NCI-H146 (cell line): ENCODE measurements around the gene NRSN2.

Source experiments
- DNase-seq: peaks from one replicate; lab custom pipeline; 2025; lab: John Stamatoyannopoulos, UW

Gene NRSN2, protein sequence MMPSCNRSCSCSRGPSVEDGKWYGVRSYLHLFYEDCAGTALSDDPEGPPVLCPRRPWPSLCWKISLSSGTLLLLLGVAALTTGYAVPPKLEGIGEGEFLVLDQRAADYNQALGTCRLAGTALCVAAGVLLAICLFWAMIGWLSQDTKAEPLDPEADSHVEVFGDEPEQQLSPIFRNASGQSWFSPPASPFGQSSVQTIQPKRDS

DNA sequence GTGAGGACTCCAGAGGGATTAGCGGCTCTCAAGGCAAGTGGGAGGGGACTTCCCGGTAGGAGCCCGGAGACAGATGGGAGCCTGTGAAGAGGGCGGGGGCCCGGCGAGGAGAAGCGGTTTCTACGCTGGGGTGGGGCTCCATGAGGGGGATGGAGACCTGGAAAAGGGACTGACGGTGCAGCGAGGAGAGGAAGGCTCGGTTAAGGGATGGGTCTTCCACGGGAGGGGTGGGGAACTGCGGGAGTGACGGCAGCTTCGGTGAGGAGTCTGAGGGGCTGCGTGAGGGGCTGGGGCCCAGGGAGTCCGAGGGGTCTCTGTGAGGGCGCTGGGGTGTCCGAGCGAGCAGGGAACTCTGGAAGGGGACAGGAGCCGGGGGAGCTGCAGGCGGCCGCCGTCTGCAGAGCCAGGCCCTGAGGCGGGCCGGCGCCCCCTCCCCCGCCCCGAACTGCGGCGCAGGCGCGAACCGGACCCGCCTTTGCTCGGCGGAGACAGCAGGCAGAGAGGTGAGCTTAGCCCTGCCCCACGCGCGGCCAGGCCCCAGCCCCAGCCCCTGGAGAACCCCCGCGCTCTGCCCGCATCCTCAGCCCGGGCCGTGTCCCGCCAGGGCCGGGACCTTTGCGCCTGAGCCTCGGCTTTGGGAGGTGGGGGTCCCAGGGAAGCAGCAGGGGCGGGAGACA is at the start of gene NRSN2:
Gene NRSN2 (plus strand): TSS at position 472 of the 677 bp plus-strand sequence. CDS start 2,533 bp downstream, outside the sequence.
- peak; percentile 78 for DNase-seq

DNA sequence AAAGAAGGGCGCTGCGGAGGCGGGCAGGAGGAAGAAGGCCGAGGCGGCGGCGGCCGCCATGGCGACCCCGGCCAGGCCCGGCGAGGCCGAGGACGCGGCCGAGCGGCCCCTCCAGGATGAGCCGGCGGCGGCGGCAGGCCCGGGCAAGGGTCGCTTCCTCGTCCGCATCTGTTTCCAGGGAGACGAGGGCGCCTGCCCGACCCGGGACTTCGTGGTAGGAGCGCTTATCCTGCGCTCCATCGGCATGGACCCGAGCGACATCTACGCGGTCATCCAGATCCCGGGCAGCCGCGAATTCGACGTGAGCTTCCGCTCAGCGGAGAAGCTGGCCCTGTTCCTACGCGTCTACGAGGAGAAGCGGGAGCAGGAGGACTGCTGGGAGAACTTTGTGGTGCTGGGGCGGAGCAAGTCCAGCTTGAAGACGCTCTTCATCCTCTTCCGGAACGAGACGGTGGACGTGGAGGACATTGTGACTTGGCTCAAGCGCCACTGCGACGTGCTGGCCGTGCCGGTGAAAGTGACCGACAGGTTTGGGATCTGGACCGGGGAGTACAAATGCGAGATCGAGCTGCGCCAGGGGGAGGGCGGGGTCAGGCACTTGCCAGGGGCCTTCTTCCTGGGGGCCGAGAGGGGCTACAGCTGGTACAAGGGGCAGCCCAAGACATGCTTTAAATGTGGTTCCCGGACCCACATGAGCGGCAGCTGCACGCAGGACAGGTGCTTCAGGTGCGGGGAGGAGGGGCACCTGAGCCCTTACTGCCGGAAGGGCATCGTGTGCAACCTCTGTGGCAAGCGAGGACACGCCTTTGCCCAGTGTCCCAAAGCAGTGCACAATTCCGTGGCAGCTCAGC is 48.8 kb upstream of the NRSN2 start:
- DNase-seq, result peak; percentile 84

- no peak for DNase-seq
These were observed 48.0 kb upstream of the NRSN2 start for GRCh38 chr20:298776-299391.

DNA sequence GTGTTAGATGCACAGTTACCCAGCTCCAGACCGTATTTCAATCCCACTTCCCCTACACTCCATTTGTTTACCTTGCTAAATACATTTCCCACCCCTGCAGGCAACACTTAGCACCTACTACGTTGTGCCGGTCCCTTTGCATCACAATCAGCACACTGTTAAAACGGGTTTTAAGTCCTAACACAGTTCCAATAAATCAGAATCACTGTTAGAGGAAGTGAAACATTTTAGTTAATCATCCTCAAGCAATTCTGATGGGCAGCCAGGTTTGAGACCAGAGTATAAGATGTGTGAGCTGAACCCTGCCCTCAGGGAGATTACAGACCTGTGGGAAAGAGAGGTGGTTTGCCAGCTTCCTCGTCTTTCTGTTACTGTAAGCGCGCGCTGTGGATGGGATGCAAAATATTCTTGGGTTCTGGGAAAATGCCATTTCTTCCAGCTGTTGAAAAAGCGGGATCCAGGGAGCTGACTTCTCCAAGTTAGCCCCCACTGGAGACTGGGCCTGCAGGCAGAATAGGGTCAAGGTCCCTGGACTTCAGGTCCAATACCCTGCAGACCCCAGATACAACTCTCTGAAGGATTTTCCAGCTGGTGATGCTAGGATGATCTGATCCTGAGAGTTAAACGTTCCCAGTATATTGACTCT is 46.4 kb upstream of the NRSN2 start:
- no peak for DNase-seq

- DNase-seq, result no peak
These were observed 44.7 kb upstream of the NRSN2 start for GRCh38 chr20:301886-302848.

- no peak for DNase-seq
These were observed 41.2 kb upstream of the NRSN2 start for GRCh38 chr20:305745-306144.

DNA sequence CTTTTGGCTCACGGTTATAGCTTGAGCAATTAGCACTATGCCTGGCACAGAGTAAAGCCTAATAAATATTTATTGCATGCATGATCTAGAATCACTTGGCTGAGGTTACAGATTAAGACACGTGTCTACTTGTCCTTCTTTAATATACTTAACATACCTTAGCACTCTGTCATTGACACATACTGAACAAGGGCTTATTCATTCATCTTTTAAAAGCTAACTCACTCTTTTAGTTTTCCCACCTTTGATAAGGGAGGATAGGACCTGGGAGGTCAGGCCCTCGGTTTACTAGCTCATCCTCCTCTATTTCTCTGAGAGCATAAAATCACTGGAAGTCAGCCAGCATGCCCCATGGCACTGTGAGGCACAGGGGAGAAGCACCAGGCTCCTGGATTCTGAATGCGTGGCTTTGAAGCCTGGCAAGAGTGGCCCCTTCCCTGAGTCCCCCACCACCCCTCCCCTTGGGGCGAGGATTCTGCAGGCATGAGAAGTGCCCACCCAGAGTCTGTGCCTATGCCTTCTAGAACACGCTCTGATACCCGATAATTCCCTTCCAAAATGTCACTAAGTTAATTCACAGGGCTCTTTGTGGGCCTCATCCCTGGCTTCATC is 38.4 kb upstream of the NRSN2 start:
- no peak for DNase-seq

DNA sequence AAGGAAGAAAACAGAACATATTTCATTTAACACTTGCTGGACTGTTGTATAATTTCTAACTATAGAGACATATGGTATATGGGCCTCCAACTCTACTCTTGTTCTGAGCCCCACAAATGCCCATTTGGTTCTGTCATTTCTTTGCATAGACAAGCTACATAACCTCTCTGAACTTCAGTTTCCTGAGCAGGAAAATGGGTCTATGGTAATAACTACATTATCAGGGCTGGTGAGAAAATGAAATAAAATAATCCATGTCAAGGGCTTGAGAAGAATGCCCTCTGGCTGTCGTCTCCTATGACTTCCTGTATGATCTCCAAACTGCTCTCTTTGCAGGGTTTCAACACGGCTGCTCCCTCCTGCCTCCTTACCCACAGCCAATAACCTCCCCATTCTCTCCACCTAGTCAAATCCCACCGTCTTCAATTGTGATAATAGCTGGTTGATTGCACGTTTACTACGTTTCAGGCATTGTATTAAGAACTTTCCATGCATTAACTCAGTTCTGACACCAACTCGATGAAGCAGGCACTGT is 37.5 kb upstream of the NRSN2 start:
- DNase-seq, result peak; percentile 56

DNA sequence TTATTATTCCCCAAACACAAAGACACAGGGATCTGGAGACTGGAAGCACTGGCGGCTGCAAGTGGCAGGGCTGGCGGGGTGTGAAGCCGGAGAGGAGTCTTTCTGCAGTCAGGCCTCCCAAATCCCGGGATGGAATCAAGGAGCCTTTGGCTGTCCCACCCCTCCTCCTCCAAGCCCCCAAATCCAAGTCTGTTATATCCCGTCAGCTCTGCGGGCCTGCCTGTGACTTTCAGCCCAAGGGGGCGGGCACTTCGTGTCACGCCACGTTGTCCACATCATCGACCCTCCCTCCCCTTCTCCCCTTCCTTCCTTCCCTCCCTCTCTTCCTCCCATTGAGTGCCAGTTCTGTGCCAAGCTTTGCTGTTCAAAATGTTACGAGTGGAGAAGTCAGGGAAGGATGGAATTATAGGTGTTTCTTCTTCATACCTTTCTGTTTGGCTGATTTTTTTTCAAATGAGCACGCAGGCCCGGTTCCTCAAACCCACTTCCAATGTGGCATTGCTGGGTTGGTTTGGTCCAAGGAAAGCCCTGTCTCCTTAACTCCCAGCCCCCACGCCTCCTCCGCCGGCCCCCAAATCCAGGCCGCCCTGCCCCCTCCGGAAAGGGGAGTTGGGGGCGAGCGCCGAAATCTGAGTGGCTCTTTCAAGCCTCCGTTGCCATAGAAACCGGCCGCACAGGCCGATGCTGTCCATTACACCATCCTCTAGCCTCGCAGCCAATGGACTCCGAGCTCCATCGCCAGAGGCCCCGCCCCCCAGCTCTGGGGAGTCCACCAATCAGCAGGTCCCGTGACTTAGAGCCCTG is 36.9 kb upstream of the NRSN2 start:
- DNase-seq, result peak; percentile 100

- DNase-seq, result no peak
These were observed 36.3 kb upstream of the NRSN2 start for GRCh38 chr20:310645-311044.

- DNase-seq, result no peak
These were observed 35.3 kb upstream of the NRSN2 start for GRCh38 chr20:311609-312008.

DNA sequence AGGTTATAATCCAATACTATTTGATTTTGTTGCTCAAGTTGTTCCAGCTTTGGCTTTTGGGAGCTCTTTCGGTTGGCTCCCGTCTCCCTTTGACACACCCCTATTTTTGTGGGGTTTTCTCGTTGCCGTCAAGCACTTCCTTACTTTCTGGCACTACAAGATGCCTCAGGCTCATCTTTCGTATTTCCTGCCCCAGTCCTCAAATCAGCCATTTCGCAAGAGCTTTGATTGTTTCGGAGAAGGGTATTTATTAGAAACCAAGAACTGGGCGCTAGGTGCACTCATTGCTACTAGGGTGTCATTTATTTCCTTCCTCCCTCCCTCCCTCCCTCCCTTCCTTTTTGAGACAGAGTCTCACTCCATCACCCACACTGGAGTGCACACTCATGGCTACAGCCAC is 34.8 kb upstream of the NRSN2 start:
- no peak for DNase-seq

GRCh38 chr20:312866-313265 is 34.0 kb upstream of the NRSN2 start:
- DNase-seq, result no peak

- no peak for DNase-seq
These were observed 33.5 kb upstream of the NRSN2 start for GRCh38 chr20:313402-313801.

GRCh38 chr20:313948-314347 is 33.0 kb upstream of the NRSN2 start:
- no peak for DNase-seq

DNA sequence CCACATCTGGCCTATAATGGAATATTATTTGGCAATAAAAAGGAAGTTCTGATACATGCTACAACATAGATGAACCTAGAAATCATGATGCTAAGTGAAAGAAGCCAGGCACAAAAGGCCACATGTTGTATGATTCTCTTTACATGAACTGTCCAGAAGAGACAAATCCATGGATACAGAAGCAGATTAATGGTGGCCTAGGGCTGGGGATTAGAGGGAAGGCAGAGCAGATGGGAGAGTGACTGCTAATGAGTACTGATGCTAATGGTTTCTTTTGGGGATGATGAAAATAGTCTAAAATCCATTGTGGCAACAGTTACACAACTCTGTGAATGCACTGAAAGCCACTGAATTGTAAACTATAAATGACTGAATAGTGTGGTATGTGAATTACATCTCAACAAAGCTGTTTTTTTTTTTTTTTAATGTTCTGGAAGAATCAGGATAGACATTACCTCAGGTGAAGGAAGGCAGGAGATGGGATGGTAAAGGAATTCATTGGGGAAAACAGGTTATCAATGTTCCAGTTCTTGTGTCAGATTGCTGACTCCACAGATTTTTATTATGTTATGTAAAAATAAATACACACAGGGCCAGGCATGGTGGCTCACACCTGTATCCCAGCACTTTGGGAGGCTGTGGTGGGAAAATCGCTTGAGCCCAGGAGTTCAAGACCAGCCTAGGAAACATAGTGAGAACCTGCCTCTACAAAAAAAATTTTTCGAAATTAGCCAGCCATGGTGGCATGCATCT is 30.4 kb upstream of the NRSN2 start:
- no peak for DNase-seq

GRCh38 chr20:324177-325044 is 22.5 kb upstream of the NRSN2 start:
- DNase-seq, result peak; percentile 96
